HepG2 (cell line): Measurements from ENCODE around the gene INTS2.

Experiments used
- RAD21 ChIP-seq: fragments of 450-650 bp; formaldehyde crosslinking; IDR thresholded peaks from 2 replicates; pipeline ENCODE4 v1.5.0; 2020; ENCODE audit warnings: mild to moderate bottlenecking
- ZNF331 ChIP-seq: sonication (generic); formaldehyde crosslinking; IDR thresholded peaks from 2 replicates; pipeline ENCODE4 v1.4.0; 2020; ENCODE audit warnings: missing genetic modification reagents
- ZNF501 ChIP-seq: sonication (generic); formaldehyde crosslinking; IDR thresholded peaks from 2 replicates; pipeline ENCODE4 v1.5.1; 2020; ENCODE audit warnings: mild to moderate bottlenecking, moderate library complexity, missing genetic modification reagents
- TF ChIP-seq, protein P1 (sequence below): sonication (generic); formaldehyde crosslinking; IDR thresholded peaks from 2 replicates; pipeline ENCODE4 v1.5.0; 2020; ENCODE audit warnings: mild to moderate bottlenecking, missing genetic modification reagents, moderate library complexity
- TF ChIP-seq, protein P2 (sequence below): IDR thresholded peaks from 2 replicates; pipeline ENCODE4 v1.6.1; 2016; ENCODE audit warnings: control low read depth
- TF ChIP-seq, protein P3 (sequence below): sonication (generic); formaldehyde crosslinking; IDR thresholded peaks from 2 replicates; pipeline ENCODE4 v1.8.0; 2022; ENCODE audit warnings: missing genetic modification reagents, mild to moderate bottlenecking, borderline replicate concordance

DNA sequence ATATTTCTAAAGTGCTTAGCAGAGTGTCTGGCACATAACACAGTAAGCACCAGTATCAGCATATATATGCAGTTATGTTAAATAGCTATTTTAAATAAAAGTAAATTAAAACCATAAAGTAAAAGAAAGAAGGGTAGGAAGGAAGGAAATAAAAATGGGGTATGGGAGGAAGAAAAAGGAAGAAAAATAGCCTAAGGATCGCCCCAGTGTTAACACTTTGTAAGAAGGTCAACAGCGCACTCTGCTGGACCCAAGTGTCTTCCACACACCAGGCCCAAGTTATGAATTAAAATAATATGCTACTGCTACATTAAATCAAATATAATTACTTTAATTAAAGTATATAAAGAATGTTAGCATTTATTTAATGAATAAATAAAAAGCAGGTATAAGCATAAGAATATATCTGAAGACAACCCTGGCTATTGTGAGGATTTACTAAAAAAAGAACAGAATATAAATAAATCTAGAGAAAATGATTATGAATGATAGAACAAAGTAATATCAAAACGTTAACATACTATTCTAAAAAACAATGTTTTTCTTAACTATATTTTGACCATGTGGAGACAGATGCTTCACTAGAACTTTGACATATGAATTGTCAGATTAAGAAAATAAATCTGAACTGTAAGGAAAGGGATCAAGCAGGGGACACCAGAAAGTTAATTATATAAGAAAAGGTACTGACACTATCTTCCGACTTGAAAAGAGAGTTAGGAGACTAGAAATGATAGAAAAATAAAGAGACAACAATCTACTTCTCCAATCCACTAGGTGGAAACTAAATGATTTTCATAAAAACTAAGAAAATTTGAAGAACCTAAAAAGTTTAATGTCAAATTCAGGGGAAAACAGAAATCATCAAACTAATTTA, 90.4 kb downstream of the INTS2 start:
- TF ChIP-seq, protein P1, sequence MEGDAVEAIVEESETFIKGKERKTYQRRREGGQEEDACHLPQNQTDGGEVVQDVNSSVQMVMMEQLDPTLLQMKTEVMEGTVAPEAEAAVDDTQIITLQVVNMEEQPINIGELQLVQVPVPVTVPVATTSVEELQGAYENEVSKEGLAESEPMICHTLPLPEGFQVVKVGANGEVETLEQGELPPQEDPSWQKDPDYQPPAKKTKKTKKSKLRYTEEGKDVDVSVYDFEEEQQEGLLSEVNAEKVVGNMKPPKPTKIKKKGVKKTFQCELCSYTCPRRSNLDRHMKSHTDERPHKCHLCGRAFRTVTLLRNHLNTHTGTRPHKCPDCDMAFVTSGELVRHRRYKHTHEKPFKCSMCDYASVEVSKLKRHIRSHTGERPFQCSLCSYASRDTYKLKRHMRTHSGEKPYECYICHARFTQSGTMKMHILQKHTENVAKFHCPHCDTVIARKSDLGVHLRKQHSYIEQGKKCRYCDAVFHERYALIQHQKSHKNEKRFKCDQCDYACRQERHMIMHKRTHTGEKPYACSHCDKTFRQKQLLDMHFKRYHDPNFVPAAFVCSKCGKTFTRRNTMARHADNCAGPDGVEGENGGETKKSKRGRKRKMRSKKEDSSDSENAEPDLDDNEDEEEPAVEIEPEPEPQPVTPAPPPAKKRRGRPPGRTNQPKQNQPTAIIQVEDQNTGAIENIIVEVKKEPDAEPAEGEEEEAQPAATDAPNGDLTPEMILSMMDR (CRISPR knock-in tag) = peak; percentile 73
- TF ChIP-seq, protein P2, sequence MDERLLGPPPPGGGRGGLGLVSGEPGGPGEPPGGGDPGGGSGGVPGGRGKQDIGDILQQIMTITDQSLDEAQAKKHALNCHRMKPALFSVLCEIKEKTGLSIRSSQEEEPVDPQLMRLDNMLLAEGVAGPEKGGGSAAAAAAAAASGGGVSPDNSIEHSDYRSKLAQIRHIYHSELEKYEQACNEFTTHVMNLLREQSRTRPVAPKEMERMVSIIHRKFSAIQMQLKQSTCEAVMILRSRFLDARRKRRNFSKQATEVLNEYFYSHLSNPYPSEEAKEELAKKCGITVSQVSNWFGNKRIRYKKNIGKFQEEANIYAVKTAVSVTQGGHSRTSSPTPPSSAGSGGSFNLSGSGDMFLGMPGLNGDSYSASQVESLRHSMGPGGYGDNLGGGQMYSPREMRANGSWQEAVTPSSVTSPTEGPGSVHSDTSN = no peak
- TF ChIP-seq RAD21 (peak; percentile 66; the same call in 1 of the 2 replicates), ZNF501 (CRISPR knock-in tag) (no peak), ZNF331 (no peak)
- TF ChIP-seq, protein P3, sequence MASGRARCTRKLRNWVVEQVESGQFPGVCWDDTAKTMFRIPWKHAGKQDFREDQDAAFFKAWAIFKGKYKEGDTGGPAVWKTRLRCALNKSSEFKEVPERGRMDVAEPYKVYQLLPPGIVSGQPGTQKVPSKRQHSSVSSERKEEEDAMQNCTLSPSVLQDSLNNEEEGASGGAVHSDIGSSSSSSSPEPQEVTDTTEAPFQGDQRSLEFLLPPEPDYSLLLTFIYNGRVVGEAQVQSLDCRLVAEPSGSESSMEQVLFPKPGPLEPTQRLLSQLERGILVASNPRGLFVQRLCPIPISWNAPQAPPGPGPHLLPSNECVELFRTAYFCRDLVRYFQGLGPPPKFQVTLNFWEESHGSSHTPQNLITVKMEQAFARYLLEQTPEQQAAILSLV = no peak
